ENCODE results near the gene SPRR2G. TPM values are rescaled to one million over a fixed set of nuclear protein-coding genes. Genes with fewer than 3 reads are reported as not detected.
"Not testable (repeated sequence)": the region's sequence is repeated elsewhere in the genome, so short reads cannot be mapped to it uniquely, and the experiment has no call there.

The SPRR2G gene
- total RNA-seq (not detected), polyA plus RNA-seq (not detected), total RNA-seq (0 reads per million in 6 experiments)

GRCh38 chr1:153150846-153151245, at the start of gene SPRR2G:
Gene SPRR2G (minus strand): TSS chr1:153150890. CDS start chr1:153150110, 780 bp downstream.
- Mint-ChIP-seq H3K4me1 (no peaks in the 10 kb centered on the region), H3K27ac (no peak within 1 kb of the TSS), H3K36me3 (no peaks in the 10 kb centered on the region), H3K27me3 (peaks cover 22 to 62% (median 28%) of the 10 kb centered on the region in 5 donors), H3K9me3 (no peaks in the 10 kb centered on the region), H3K4me3 (no peak within 1 kb of the TSS)
- ATAC-seq (no peak), DNase-seq (no peak)
- POLR2A ChIA-PET = no interaction called here

- H3K27me3 Mint-ChIP-seq = peaks cover 38 to 96% (median 55%) of the 10 kb centered on the region in 5 donors
Measured at GRCh38 chr1:153195216-153195615, 44.5 kb upstream of the SPRR2G start.

GRCh38 chr1:153194331-153195050, 43.8 kb upstream of the SPRR2G start:
- DNase-seq (no peak), ATAC-seq (no peak)
- POLR2A ChIA-PET = no interaction called here
- no peaks in the 10 kb centered on the region for H3K36me3 Mint-ChIP-seq
- H3K27me3 Mint-ChIP-seq = peaks cover 45 to 96% (median 60%) of the 10 kb centered on the region in 5 donors
- peaks cover 0 to 2% (median 0%) of the 10 kb centered on the region in 9 donors for H3K9me3 Mint-ChIP-seq
- peaks cover 0 to 2% (median 0%) of the 10 kb centered on the region in 4 donors for H3K4me1 Mint-ChIP-seq
- no peak overlapping the region for H3K27ac Mint-ChIP-seq
- H3K4me3 Mint-ChIP-seq = no peak overlapping the region

More at GRCh38 chr1:153195216-153195615, 44.5 kb upstream of the SPRR2G start:
- H3K4me3 Mint-ChIP-seq = no peak overlapping the region
- POLR2A ChIA-PET = no interaction called here
- peaks cover 0 to 2% (median 0%) of the 10 kb centered on the region in 4 donors for H3K4me1 Mint-ChIP-seq
- H3K36me3 Mint-ChIP-seq = no peaks in the 10 kb centered on the region
- ATAC-seq (no peak), DNase-seq (no peak)
- peaks cover 0 to under 1% (median 0%) of the 10 kb centered on the region in 9 donors for H3K9me3 Mint-ChIP-seq
- no peak overlapping the region for H3K27ac Mint-ChIP-seq

- Mint-ChIP-seq H3K36me3 (no peaks in the 10 kb centered on the region), H3K4me3 (no peak overlapping the region), H3K27me3 (peaks cover 40 to 95% (median 56%) of the 10 kb centered on the region in 5 donors), H3K4me1 (peaks cover 0 to 2% (median 0%) of the 10 kb centered on the region in 4 donors), H3K27ac (no peak overlapping the region), H3K9me3 (peaks cover 0 to 3% (median 0%) of the 10 kb centered on the region in 9 donors)
- POLR2A ChIA-PET = no interaction called here
- no peak for DNase-seq
- no peak for ATAC-seq
Measured at GRCh38 chr1:153192697-153193096, 42.0 kb upstream of the SPRR2G start.

GRCh38 chr1:153190373-153190772, 39.7 kb upstream of the SPRR2G start:
- ATAC-seq (no peak), DNase-seq (no peak)
- Mint-ChIP-seq H3K4me1 (peaks cover 0 to 2% (median 0%) of the 10 kb centered on the region in 4 donors), H3K27ac (no peak overlapping the region), H3K9me3 (peaks cover 3 to 21% (median 12%) of the 10 kb centered on the region in 9 donors), H3K4me3 (no peak overlapping the region), H3K36me3 (peaks cover 2 to 12% (median 7%) of the 10 kb centered on the region in 3 donors), H3K27me3 (peaks cover 44 to 95% (median 58%) of the 10 kb centered on the region in 5 donors)
- POLR2A ChIA-PET = no interaction called here

GRCh38 chr1:153188301-153188700, 37.6 kb upstream of the SPRR2G start:
- DNase-seq, H3K4me1 Mint-ChIP-seq, H3K4me3 Mint-ChIP-seq, ATAC-seq, H3K27ac Mint-ChIP-seq, POLR2A ChIA-PET: not testable (repeated sequence)
- Mint-ChIP-seq H3K36me3 (peaks cover 2 to 18% (median 9%) of the 10 kb centered on the region in 3 donors), H3K9me3 (peaks cover 3 to 41% (median 15%) of the 10 kb centered on the region in 9 donors), H3K27me3 (peaks cover 38 to 87% (median 51%) of the 10 kb centered on the region in 5 donors)

GRCh38 chr1:153180556-153180955, 29.9 kb upstream of the SPRR2G start:
- DNase-seq = no peak
- POLR2A ChIA-PET = no interaction called here
- ATAC-seq = no peak
- peaks cover 0 to 5% (median 4%) of the 10 kb centered on the region in 3 donors for H3K36me3 Mint-ChIP-seq
- peaks cover 1 to 24% (median 6%) of the 10 kb centered on the region in 9 donors for H3K9me3 Mint-ChIP-seq
- no peak overlapping the region for H3K4me3 Mint-ChIP-seq
- no peak overlapping the region for H3K27ac Mint-ChIP-seq
- H3K4me1 Mint-ChIP-seq = no peaks in the 10 kb centered on the region
- peaks cover 10 to 30% (median 18%) of the 10 kb centered on the region in 5 donors for H3K27me3 Mint-ChIP-seq

GRCh38 chr1:153178922-153179321, 28.2 kb upstream of the SPRR2G start:
- peaks cover 13 to 33% (median 14%) of the 10 kb centered on the region in 5 donors for H3K27me3 Mint-ChIP-seq
- peaks cover 0 to 9% (median 0%) of the 10 kb centered on the region in 9 donors for H3K9me3 Mint-ChIP-seq
- DNase-seq (no peak), ATAC-seq (no peak)
- no peaks in the 10 kb centered on the region for H3K36me3 Mint-ChIP-seq
- H3K4me3 Mint-ChIP-seq = no peak overlapping the region
- no peak overlapping the region for H3K27ac Mint-ChIP-seq
- POLR2A ChIA-PET = no interaction called here
- no peaks in the 10 kb centered on the region for H3K4me1 Mint-ChIP-seq

- Mint-ChIP-seq H3K4me1 (no peaks in the 10 kb centered on the region), H3K27ac (no peak overlapping the region), H3K4me3 (no peak overlapping the region), H3K27me3 (peaks cover 8 to 38% (median 26%) of the 10 kb centered on the region in 5 donors), H3K9me3 (peaks cover 0 to 8% (median 0%) of the 10 kb centered on the region in 9 donors), H3K36me3 (no peaks in the 10 kb centered on the region)
- DNase-seq = no peak
- ATAC-seq = no peak
- POLR2A ChIA-PET = no interaction called here
Measured at GRCh38 chr1:153174624-153175023, 23.9 kb upstream of the SPRR2G start.

GRCh38 chr1:153168686-153169085, 18.0 kb upstream of the SPRR2G start:
- ATAC-seq = no peak
- Mint-ChIP-seq H3K36me3 (no peaks in the 10 kb centered on the region), H3K4me3 (no peak overlapping the region), H3K27me3 (peaks cover 20 to 68% (median 38%) of the 10 kb centered on the region in 5 donors), H3K4me1 (no peaks in the 10 kb centered on the region), H3K27ac (no peak overlapping the region), H3K9me3 (peaks cover 0 to 8% (median 0%) of the 10 kb centered on the region in 9 donors)
- POLR2A ChIA-PET = no interaction called here
- DNase-seq = no peak

GRCh38 chr1:153155541-153155940, 4.9 kb upstream of the SPRR2G start:
- Mint-ChIP-seq H3K9me3 (peaks cover 0 to 33% (median 12%) of the 10 kb centered on the region in 9 donors), H3K27ac (no peak overlapping the region), H3K4me3 (no peak overlapping the region), H3K27me3 (peaks cover 17 to 42% (median 25%) of the 10 kb centered on the region in 5 donors), H3K4me1 (no peaks in the 10 kb centered on the region), H3K36me3 (peaks cover 0 to 9% (median 0%) of the 10 kb centered on the region in 3 donors)
- POLR2A ChIA-PET = no interaction called here
- ATAC-seq (no peak), DNase-seq (no peak)

- H3K27me3 Mint-ChIP-seq = peaks cover 22 to 59% (median 28%) of the 10 kb centered on the region in 5 donors
- no peaks in the 10 kb centered on the region for H3K36me3 Mint-ChIP-seq
- POLR2A ChIA-PET = no interaction called here
- H3K4me1 Mint-ChIP-seq = no peaks in the 10 kb centered on the region
- H3K9me3 Mint-ChIP-seq = peaks cover 0 to 5% (median under 1%) of the 10 kb centered on the region in 9 donors
- H3K4me3 Mint-ChIP-seq = no peak overlapping the region
- ATAC-seq (no peak), DNase-seq (no peak)
- no peak overlapping the region for H3K27ac Mint-ChIP-seq
Measured at GRCh38 chr1:153152481-153152880, 1.8 kb upstream of the SPRR2G start.

- POLR2A ChIA-PET = no interaction called here
- no peaks in the 10 kb centered on the region for H3K9me3 Mint-ChIP-seq
- ATAC-seq (no peak), DNase-seq (no peak)
- no peaks in the 10 kb centered on the region for H3K4me1 Mint-ChIP-seq
- H3K27ac Mint-ChIP-seq = no peak overlapping the region
- H3K36me3 Mint-ChIP-seq = no peaks in the 10 kb centered on the region
- H3K27me3 Mint-ChIP-seq = peaks cover 11 to 54% (median 29%) of the 10 kb centered on the region in 5 donors
- no peak overlapping the region for H3K4me3 Mint-ChIP-seq
Measured at GRCh38 chr1:153141377-153141776, 9.3 kb downstream of the SPRR2G start.

Data from naive thymus-derived CD8-positive, alpha-beta T cell (primary cell).